DLD1 (cell line): Measurements from ENCODE around the gene CLECL1.
"Not testable (repeated sequence)": the region's sequence is repeated elsewhere in the genome, so short reads cannot be mapped to it uniquely, and the experiment has no call there.

Experiments used
- in situ Hi-C: cut with HindIII; loops from 2 replicates; pipeline ENCODE4 v1.10.0; 2017; ENCODE audit warnings: low sequenced_read_pairs

Gene CLECL1

GRCh38 chr12:9699269-9699897, 33.5 kb downstream of the CLECL1 start:
- in situ Hi-C loops, result no loop called here

- in situ Hi-C loops, result no loop called here
Measured at GRCh38 chr12:9698681-9699080, 34.2 kb downstream of the CLECL1 start.

- in situ Hi-C loops, result no loop called here
Measured at GRCh38 chr12:9697619-9698018, 35.3 kb downstream of the CLECL1 start.

DNA sequence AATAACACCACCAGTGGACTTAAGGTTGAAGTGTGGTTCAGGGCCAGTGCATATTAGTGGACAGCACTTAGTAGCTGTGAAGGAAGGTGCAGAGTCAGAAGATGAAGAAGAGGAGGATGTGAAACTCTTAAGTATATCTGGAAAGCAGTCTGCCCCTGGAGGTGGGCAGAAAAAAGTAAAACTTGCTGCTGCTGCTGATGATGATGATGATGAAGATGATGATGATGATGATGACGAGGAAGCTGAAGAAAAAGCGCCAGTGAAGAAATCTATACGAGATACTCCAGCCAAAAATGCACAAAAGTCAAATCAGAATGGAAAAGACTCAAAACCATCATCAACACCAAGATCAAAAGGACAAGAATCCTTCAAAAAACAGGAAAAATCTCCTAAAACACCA, 37.2 kb downstream of the CLECL1 start:
- in situ Hi-C loops, result not testable (repeated sequence)

DNA sequence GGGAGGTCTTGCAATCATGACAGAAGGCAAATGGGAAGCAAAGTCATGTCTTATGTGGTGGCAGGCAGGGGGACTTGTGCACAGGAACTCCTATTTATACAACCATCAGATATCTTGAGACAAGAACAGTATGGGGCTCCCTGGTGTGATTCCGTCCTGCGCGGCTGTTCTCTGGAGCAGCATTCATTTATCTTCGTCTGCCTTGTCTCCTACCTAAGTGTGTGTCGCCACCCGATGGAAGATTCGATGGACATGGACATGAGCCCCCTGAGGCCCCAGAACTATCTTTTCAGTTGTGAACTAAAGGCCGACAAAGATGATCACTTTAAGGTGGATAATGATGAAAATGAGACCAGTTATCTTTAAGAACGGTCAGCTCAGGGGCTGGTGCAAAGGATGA, 37.7 kb downstream of the CLECL1 start:
- in situ Hi-C loops, result not testable (repeated sequence)

DNA sequence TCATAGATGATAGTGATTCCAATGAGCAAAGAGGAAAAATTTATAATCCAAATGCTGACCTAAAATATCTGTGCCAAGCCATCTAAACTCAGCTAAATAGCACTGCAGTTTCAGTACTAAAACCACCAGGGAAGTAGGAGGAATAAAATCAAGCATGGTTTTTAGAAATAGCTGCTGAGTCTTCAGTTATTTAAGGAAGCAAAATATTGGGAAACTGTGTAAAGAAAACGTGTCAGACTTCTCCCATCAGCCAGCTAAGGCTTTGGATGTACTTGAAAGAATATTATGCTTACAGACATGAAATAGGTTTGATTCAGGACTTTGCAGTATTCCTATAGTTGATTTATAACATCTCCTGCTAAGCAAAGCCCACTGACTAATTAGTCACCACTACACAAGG, 38.7 kb downstream of the CLECL1 start:
- in situ Hi-C loops, result no loop called here

DNA sequence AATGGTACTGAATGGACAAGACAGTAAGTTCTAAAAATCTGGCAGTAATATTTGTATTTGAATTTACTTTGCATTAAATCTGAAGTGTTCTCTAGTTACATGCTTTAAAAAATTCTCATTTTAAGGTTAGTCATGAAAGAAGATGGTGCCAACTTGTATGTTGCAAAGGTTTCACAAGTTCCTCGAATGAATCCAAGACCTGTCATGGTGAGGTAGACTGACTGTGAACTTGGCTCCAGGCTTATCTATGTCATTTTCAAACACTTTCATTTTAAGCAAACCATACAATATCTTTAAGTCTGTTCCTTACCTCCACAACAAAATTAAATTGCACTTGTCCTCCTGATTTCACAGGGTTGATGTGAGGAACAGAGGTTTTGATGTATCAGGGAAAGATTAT, 40.0 kb downstream of the CLECL1 start:
- in situ Hi-C loops, result no loop called here

DNA sequence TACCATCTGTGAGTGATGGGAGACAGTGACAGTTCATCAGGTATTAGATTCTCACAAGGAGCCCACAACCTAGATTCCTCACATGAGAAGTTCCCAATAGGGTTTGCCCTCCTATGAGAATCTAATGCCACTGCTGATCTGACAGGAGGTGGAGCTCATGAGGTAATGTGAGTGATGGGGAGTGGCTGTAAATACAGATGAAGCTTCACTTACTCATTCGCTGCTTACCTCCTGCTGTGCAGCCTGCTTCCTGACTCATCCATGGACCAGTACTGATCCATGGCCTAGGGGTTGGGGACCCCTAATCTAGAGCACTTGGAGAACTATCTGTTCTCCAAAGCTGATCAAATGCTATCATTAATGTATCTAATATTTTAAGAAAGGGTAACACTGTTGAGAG, 45.7 kb downstream of the CLECL1 start:
- in situ Hi-C loops, result no loop called here

DNA sequence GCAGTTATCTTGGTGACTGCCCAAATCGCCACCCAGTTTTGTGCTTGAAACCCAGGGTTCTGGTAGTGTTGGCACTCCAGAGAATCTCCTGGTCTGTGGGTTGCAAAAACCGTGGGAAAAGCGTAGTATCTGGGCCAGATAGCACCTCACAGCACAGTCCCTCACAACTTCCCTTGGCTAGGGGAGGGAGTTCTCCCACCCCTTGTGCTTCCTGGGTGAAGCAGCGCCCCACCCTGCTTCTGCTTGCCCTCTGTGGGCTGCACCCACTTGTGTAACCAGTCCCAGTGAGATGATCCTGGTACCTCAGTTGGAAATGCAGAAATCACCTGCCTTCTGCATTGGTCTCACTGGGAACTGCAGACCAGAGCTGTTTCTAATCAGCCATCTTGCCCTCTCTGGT, 47.0 kb downstream of the CLECL1 start:
- in situ Hi-C loops, result no loop called here

DNA sequence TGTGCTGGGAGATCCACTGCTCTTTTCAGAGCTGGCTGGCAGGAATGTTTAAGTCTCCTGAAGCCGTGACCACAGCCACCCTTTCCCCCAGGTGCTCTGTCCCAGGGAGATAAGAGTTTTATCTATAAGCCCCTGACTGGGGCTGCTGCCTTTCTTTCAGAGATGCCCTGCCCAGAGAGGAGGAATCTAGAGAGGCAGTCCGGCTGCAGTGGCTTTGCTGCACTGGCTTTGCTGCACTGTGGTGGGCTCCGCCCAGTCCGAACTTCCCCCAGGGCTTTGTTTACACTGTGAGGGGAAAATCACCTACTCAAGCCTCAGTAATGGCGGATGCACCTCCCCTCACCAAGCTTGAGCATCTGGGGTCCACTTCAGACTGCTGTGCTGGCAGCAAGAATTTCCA, 47.5 kb downstream of the CLECL1 start:
- in situ Hi-C loops, result not testable (repeated sequence)

- in situ Hi-C loops, result not testable (repeated sequence)
Measured at GRCh38 chr12:9682949-9683348, 49.9 kb downstream of the CLECL1 start.

- in situ Hi-C loops, result not testable (repeated sequence)
Measured at GRCh38 chr12:9682508-9682907, 50.4 kb downstream of the CLECL1 start.

DNA sequence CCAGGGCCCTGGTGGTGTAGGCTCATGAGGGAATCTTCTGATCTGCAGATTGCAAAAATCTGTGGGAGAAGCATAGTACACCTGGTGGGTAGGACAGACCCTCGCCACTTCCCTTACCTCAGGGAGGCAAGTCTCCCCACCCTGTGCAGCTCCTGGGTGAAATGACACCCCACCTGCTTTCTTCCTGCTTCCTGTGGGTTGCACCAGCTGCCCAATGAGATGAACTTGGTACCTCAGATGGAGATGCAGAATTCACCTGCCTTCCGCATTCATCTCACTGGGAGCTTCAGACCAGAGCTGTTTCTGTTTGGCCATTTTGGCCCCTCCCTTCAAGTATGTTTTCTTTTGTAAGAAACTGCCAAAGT, 58.7 kb downstream of the CLECL1 start:
- in situ Hi-C loops, result no loop called here

GRCh38 chr12:9673404-9674225, 59.3 kb downstream of the CLECL1 start:
- in situ Hi-C loops, result no loop called here
